ENCODE data around the gene GUCA2B. TPM values are rescaled to one million over a fixed set of nuclear protein-coding genes. Genes with fewer than 3 reads are reported as not detected.

GUCA2B gene
- total and polyA plus RNA-seq, 4 donors: 1.7 to 3.3 TPM; not detected in 2

DNA sequence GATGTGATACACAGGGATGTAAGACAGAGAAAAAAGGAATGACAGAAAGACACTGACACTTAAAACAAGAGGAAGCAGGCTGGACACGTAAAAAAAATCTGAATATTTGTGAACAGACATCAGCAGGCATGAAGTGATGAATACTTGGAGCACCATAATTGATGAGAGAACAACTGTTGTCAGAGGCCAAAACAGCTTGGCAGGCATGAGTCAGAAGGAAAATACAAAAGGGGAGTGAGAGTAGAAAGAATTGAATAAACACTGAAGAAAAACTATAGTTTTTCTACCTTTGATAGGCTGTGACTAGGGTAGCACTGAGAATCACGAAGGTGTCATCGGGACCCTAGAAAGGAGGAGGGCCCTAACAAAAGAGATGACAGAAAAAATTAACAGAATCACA is 32.9 kb downstream of the GUCA2B start:
- Histone ChIP-seq H3K4me3 (ENCODE audit: low read depth in 1 of 3, low read length in 3 of 3) (no peak overlapping the region), H3K4me1 (ENCODE audit: control insufficient read depth in 4 of 4, insufficient read depth in 4 of 4, low read length in 3 of 4) (peaks cover 0 to 17% (median 15%) of the 10 kb centered on the region in 4 donors), H3K9me3 (ENCODE audit: control insufficient read depth in 4 of 4, low read length in 3 of 4) (no peaks in the 10 kb centered on the region), H3K27me3 (ENCODE audit: control insufficient read depth in 4 of 4, insufficient read depth in 4 of 4, low read length in 3 of 4) (no peaks in the 10 kb centered on the region), H3K27ac (ENCODE audit: low read depth in 1 of 2, low read length in 2 of 2) (no peak overlapping the region), H3K9ac (ENCODE audit: low read depth in 1 of 2, low read length in 2 of 2) (no peak overlapping the region), H3K36me3 (ENCODE audit: control insufficient read depth in 4 of 4, insufficient read depth in 3 of 4, low read depth in 1 of 4, low read length in 3 of 4) (peaks cover 6 to 17% (median 13%) of the 10 kb centered on the region in 4 donors)
- 97% methylated on average over 3 of the region's 3 CpGs for WGBS
- TF ChIP-seq RAD21 (IDR thresholded peaks at IDR 0.05) (no peak), FOXA2 (IDR thresholded peaks at IDR 0.05) (no peak)
- TF ChIP-seq, protein P1, sequence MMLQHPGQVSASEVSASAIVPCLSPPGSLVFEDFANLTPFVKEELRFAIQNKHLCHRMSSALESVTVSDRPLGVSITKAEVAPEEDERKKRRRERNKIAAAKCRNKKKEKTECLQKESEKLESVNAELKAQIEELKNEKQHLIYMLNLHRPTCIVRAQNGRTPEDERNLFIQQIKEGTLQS (IDR thresholded peaks at IDR 0.05): no peak
- DNase-seq (ENCODE audit: low spot score): no peak

DNA sequence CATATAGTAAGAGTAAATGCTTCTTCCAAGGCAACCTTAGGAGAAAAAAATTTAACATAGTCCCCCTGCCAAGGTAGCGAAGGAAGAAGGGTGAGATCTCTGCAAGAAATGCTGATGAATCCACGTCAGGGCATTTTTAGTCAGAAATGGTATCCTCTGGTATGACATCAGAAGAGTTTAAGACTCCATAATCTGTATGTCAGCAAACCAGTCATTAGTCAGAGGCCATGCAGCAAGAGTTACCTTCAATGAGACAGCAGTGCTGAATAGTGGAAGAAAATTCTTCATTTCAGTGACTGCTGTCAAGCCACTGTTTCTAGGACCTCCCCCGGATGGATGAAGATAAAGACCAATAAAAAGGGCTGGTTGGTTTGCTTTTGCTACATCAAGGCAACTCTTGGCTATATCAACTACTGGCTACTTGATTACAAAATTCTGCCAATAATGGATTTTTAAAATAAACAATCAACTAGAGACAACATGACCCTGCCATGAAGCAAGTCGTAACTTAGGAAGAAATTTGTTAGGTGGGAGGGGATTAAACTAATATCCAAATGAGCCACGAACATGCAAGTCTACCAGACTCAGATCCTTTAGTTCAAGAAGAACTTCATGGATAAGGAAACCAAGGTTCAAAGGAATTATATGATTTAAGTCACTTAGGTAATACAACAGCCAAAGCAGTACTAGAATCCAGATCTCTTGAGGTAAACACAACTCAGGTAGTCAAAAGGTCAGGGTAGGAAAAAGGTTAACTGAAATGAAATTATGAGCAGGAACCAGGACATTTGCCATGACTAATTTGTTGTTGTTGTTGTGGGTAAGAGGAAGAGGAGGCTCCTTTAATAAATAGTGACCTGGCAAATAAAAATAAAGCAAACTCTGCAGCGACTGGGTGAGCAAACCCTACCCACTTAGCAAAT is 37.0 kb downstream of the GUCA2B start:
- TF ChIP-seq FOXA1 (IDR thresholded peaks at IDR 0.05) (no peak), GABPA (IDR thresholded peaks at IDR 0.05 in 1 of 2, conservative IDR thresholded peaks at IDR 0.05 in 1 of 2) (peak in 1 of 2 donors; percentile 25), EGR1 (IDR thresholded peaks at IDR 0.05; ENCODE audit: low read depth in 2 of 2) (no peak), JUND (IDR thresholded peaks at IDR 0.05) (peak; percentile 6 to 37), RAD21 (IDR thresholded peaks at IDR 0.05) (peak in 1 of 2 donors; percentile 48), NR2F2 (IDR thresholded peaks at IDR 0.05) (peak; percentile 21), HNF4A (conservative IDR thresholded peaks at IDR 0.05) (peak; percentile 47 to 53), HNF4G (IDR thresholded peaks at IDR 0.05) (no peak), FOXA2 (IDR thresholded peaks at IDR 0.05) (peak; percentile 57), YY1 (IDR thresholded peaks at IDR 0.05) (peak; percentile 42), SP1 (IDR thresholded peaks at IDR 0.05) (peak; percentile 59), RXRA (IDR thresholded peaks at IDR 0.05) (peak; percentile 64 to 71)
- TF ChIP-seq, protein P2, sequence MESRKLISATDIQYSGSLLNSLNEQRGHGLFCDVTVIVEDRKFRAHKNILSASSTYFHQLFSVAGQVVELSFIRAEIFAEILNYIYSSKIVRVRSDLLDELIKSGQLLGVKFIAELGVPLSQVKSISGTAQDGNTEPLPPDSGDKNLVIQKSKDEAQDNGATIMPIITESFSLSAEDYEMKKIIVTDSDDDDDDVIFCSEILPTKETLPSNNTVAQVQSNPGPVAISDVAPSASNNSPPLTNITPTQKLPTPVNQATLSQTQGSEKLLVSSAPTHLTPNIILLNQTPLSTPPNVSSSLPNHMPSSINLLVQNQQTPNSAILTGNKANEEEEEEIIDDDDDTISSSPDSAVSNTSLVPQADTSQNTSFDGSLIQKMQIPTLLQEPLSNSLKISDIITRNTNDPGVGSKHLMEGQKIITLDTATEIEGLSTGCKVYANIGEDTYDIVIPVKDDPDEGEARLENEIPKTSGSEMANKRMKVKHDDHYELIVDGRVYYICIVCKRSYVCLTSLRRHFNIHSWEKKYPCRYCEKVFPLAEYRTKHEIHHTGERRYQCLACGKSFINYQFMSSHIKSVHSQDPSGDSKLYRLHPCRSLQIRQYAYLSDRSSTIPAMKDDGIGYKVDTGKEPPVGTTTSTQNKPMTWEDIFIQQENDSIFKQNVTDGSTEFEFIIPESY (IDR thresholded peaks at IDR 0.05): no peak
- TF ChIP-seq, protein P3, sequence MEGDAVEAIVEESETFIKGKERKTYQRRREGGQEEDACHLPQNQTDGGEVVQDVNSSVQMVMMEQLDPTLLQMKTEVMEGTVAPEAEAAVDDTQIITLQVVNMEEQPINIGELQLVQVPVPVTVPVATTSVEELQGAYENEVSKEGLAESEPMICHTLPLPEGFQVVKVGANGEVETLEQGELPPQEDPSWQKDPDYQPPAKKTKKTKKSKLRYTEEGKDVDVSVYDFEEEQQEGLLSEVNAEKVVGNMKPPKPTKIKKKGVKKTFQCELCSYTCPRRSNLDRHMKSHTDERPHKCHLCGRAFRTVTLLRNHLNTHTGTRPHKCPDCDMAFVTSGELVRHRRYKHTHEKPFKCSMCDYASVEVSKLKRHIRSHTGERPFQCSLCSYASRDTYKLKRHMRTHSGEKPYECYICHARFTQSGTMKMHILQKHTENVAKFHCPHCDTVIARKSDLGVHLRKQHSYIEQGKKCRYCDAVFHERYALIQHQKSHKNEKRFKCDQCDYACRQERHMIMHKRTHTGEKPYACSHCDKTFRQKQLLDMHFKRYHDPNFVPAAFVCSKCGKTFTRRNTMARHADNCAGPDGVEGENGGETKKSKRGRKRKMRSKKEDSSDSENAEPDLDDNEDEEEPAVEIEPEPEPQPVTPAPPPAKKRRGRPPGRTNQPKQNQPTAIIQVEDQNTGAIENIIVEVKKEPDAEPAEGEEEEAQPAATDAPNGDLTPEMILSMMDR (IDR thresholded peaks at IDR 0.05; ENCODE audit: low read depth, low read length, missing input control): no peak
- TF ChIP-seq, protein P1 (IDR thresholded peaks at IDR 0.05): no peak
- Histone ChIP-seq H3K36me3 (ENCODE audit: control insufficient read depth in 4 of 4, insufficient read depth in 3 of 4, low read depth in 1 of 4, low read length in 3 of 4) (peaks cover 3 to 21% (median 15%) of the 10 kb centered on the region in 4 donors), H3K27ac (ENCODE audit: low read depth in 1 of 2, low read length in 2 of 2) (peak overlapping the region; percentile 40 to 70), H3K27me3 (ENCODE audit: control insufficient read depth in 4 of 4, insufficient read depth in 4 of 4, low read length in 3 of 4) (no peaks in the 10 kb centered on the region), H3K9ac (ENCODE audit: low read depth in 1 of 2, low read length in 2 of 2) (peak overlapping the region in 1 of 2 donors; percentile 33), H3K4me1 (ENCODE audit: control insufficient read depth in 4 of 4, insufficient read depth in 4 of 4, low read length in 3 of 4) (peaks cover 0 to 21% (median 17%) of the 10 kb centered on the region in 4 donors), H3K9me3 (ENCODE audit: control insufficient read depth in 4 of 4, low read length in 3 of 4) (no peaks in the 10 kb centered on the region), H3K4me3 (ENCODE audit: low read depth in 1 of 3, low read length in 3 of 3) (no peak overlapping the region)
- 54% methylated on average over 6 of the region's 6 CpGs for WGBS
- DNase-seq (ENCODE audit: low spot score): no peak

Measured in liver (tissue), 9 donors.